Measurements from ENCODE around the gene MORF4L2.

MORF4L2 gene

DNA sequence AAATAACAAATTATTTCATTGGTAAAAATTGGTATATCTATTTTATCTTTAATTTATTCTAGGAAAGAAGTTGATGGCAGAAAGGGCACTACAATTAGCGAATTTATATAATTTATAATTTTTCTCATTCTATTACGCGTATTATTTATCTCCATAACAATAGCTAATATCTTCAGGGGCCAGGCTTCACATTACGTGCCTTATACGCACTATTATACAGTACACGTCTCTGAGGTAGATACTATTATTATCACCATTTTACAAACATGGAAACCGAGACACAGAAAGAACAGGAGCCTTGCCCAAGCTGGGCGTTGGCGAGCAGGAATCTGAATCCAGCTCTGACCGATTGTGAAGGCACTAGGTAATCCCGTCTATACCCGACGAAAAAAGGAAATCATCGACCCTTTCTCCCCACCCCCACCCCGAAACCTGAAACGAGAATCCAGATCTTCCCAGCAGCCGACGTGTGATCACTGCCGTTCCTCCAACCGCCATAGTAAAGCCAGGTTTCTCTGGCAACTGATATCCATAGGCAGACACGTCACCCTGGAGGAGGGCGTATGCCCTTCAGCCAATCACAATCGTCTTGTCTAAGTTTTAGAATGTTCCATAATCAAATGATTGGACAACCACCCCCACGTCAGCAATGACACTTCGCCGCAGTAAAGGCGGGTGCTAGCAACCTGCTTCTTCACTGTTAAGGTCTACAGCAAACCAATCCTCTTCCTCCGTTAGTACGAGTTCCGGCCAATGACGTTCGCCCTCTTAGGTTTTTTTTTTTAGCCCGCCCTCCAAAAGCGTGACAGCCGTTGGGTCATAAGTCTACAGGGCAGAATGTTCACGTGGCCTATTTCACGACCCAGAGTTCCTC is at the start of gene MORF4L2:
TSS of gene MORF4L2 (minus strand) at position 501 of the 874 bp plus-strand sequence. CDS start 9,672 bp downstream, outside the sequence.
- DNase-seq, result peak; percentile 98

DNA sequence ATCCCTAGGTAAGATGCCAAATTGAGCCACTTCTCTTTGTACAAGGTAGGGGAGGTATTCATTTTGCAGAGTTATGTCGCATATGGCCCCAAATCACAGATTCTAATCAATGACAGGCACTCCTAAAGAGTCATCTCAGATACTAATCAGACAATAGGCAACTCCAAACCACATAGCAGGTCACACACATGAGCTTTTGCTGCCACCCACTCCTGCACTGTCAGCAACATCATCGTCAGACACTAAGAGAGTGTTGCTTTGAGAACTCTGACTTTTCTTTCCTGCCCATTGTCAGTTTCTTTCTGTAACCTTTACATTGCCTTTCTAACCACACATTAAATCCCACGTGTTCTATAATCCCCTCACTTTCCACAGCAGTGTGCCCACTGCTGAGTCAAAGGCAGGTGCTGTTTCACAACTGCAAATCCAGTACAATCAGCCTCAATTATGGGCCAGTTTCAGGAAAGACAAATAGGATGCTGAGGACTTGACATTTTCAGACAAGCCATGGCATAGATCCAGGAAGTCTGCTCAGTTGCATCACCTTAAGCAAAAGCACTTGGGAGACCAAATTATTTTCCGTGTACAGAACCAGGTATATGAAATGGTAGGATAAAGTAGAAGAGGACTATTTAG is 47.7 kb upstream of the MORF4L2 start:
- DNase-seq, result no peak

DNA sequence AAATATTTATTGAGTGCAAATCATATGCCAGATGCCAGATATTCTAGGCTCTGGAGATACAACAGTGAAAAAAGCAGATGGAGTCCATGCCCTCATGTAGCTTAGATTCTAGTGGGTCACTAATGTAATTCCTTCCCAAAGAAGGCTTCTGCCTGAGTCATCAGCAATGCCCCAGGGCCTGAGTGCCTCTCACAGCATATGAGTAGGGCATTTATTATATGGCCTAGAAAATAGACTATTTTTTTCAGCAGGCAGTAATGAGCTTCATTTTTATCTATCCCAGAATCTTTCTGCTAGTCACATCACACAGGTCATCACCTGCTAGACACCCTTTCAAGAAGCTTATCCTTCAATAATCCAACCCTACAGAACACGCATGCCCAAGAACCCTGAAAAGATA is 46.5 kb upstream of the MORF4L2 start:
- no peak for DNase-seq

DNA sequence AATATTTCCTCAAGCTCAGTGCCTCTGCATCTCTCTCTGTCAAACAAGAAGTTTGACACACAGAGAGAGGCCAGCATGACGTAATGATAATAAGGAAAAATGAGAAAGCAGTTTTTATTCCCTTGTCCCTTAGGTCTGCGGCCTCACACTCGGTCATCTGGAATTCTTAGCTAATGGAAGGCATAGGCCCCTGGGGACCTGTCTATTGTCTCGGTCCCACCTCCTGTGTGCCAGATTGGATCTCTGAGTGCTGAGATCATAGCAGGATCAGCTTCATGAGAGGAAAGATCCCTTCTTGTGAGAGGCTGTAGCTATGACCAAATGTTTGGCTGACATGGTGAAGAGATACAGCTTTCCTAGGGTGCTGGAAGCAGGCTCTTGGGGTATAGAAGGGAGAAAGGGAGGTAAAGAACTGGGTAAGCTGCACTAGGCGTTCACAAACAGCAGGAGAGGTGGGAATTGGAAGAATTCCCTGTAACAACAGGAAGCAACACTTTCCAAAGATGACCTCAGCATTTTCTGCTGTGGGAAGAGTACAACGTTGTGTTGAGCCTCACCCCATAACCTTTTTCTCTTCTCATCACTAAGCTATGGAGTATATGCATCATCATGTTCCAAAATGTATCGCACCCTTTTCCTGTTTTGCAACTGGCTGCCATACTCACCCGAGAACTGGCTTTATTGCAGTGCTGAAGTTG is 44.4 kb upstream of the MORF4L2 start:
- no peak for DNase-seq

GRCh38 chrX:103730147-103730795 is 43.8 kb upstream of the MORF4L2 start:
- DNase-seq, result no peak

GRCh38 chrX:103729015-103729414 is 42.5 kb upstream of the MORF4L2 start:
- DNase-seq, result no peak

DNA sequence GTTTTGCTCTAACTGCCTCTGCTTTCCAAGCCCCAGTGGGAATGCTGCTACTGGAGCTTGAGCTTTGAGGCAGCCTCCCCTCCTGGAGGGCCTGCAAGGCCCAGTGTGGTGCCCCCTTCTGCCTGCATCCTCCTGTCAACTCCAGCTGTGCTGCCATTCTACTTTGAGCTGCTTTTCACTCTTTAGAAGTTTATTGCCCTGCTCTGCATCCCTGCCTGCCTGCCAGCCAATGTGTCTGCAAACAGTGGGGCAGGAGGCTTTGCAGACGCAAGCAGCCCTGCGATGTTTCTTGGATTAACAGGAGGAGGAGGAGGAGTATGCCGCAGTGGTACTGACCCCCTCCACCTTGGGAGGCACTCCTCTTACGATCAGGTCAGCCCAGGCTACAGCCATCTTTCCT is 40.6 kb upstream of the MORF4L2 start:
- no peak for DNase-seq

DNA sequence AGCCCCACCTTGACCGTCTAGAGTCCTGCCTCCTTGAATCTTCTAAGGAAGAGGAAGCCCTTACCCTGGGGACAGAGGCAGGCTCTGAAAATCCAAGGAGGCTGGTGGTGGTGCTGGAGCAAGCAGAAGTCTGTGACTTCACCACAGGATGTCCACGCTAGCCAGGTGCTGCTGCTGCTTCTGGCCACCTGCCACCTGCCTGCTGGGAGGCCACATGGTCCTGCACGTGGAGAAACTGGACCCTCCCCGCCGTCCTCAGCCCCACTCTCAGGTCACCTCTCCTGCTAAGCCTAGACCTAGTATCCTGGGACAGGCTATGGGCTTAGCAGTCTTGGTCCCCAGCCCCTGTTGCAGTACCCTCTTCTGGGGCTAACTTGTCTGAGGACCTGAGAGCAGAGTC is 40.0 kb upstream of the MORF4L2 start:
- DNase-seq, result no peak

GRCh38 chrX:103722505-103722904 is 36.0 kb upstream of the MORF4L2 start:
- DNase-seq, result no peak

GRCh38 chrX:103718120-103718519 is 31.6 kb upstream of the MORF4L2 start:
- DNase-seq, result no peak

DNA sequence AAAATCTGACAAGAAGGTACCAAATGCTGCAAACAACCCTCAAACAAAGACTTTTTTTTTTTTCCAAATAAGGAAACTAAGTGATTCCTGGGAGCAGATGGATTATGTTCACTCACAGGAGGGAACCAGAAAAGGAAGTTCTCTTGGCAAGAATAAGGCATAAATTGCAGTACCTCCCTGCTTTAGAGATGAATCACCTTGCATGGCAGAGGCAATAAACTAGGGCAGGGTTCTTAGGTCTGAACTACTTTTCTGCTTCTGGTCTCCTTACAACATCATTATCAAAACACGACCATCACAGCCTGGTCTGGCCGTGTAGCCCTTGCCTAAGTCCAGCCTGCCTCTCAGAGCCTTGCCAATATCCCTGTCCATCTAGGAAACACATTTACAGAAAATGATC is 30.5 kb upstream of the MORF4L2 start:
- no peak for DNase-seq

GRCh38 chrX:103710609-103711008 is 24.1 kb upstream of the MORF4L2 start, which contains the start of gene TMEM31:
Gene TMEM31 (plus strand): TSS chrX:103710909. CDS start chrX:103712259, 1,350 bp downstream.
- DNase-seq, result no peak

GRCh38 chrX:103704863-103705262 is 18.4 kb upstream of the MORF4L2 start:
- no peak for DNase-seq

- DNase-seq, result no peak
Observed at GRCh38 chrX:103699243-103699642, 12.7 kb upstream of the MORF4L2 start.

DNA sequence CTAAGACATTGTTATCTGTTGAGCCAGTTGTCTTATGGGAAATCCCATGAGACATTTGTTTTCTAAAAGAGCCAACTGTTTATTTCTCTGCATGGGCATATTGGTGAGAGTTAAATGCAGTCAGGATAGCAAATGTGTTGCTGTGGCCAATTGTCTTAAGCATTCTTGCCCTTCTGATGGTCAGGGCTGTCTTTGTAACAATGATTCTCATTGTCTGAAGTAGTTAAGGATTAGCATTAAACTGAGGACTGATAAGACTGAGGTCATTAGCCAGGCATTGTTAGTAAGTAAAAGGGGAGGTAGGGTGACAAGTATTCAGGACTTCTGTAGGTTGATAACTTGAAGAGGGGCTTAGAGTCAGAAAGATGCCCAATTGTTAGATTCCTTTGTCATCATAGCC is 11.2 kb upstream of the MORF4L2 start:
- no peak for DNase-seq

DNA sequence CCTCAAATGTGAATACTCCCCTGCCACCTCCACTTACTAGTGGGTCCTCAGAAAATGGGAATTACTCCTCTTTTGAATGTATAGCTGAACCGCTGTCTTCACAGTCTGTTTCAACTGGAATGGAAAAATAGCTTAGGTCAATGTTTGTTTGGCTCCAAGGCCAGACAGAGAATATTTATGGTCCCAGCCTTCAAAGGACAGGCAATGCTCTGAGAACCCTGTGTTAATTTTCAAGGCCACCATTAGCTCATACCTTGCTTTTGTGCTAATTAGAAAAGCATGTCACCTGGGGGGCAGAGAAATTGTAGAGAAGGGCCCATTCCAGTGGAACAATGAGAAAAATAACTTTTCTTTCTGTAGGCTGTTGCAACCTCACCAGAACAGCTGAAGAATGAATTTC is 4.6 kb upstream of the MORF4L2 start:
- no peak for DNase-seq

DNA sequence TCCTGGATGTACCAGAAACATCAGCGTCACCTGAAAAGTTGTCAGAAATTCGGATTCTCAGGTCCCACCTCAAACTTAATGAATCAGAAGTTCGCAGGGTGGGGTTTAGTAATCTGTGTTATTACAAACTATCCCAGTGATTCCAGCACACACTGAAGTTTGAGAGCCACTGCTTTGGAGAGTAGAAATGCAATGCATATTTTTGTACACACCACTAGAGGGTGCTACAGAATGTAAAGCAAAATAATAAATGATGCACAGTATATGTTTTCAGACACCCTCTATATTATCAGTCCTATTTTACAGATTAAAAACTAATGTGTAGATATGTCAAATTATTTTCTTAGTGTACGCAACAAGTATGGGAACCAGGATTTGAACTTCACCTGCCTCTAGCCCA is 2.4 kb upstream of the MORF4L2 start:
- peak; percentile 42 for DNase-seq

- peak; percentile 79 for DNase-seq
Observed at GRCh38 chrX:103687696-103688201, 1.2 kb upstream of the MORF4L2 start.

DNA sequence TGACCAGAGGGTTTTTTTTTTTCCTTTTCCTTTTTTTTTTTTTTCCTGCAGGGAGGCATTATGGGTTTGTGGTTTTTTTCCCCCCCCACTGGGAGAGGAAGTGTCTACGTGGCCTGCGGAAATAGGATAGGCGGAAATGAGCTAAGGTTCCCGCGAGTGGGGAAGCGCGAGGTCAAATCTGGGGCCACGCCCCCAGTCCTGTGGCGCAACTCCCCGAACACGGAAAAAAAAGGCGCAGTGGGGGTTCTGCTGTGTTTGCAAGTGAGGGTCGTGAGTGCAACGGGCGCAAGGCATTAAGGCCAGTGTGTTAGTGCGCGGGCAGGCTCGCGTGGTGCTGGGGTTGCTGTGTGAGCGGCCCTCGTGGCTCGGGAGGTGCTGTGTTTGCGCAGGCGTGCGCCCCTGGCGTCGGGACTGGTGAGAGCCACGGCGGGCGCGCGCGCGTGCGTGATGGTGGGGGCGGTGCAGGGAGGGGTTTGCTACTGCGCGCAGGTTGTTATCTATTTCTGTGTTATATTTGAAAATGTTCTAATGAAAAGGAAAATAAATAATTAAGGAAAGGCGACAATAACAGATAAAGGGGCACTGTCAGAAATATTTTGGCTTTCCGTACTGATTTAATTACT is 685 bp upstream of the MORF4L2 start:
- peak; percentile 81 for DNase-seq

DNA sequence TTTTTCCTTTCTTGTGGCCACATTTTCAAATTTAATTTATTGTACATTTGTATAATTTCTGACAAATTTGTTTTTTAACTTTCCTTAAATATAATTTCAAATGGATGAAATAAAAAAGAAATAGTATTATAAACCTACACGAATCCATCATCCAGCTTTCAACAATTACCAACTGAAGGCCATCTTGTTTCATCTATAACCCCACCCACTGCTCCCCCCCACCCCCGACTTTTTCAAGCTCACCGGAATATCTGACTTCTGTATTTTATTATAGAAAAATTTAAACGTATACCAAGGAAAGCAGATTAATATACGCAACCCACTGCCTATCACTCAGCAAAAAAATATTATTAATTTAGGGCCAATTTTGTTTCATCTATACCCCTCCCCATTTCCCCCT is 1.1 kb downstream of the MORF4L2 start:
- DNase-seq, result no peak

GRCh38 chrX:103681443-103681842 is 5.1 kb downstream of the MORF4L2 start:
- DNase-seq, result no peak
